ENCODE data around the gene HDHD5.

The HDHD5 gene

DNA sequence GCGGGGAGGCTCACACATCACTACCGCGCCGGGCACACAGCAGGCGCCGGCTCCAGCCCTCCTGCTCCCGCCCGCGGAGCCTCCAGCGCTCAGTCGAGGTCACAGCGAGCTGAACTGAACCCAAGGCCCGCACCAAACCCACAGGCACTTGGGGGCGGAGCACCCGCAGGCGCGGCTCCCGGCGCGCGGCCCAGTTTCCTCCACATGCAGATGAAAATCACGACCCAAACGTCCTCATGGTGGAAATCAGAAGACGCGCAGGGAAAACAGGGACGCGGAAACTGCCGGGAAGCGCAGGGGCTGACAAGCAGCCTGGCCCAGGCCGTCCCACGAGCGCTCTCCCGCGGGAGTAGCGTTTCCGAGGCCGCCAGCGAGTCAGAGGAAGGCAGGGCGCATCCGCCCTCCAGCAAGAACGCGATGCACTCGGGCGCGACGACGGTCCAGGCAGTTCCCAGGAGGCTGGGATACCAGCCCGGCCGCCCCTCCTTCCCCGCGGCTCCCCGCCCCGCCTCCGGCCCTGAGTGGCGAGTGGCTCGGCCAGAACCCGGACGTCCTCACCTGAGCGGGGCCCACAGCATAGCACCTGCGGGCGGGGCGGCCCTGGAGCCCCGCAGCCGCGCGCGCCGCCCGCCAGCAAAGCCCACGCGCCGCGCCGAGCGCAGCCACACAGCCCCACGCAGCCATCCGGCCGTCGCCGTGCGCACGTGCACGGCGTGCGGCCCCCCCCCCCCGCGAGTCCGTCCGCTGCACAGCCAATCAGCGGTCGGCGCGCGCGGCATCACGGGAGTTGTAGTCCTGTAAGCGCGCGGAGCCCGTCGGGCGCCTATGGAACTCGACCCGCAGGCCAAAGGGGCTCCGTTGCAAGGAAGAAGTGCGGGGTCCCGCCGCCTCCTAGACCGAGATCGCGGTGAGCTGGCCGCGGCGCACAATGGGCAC, at the start of gene HDHD5:
Gene HDHD5 (minus strand): TSS at position 710 of the 936 bp plus-strand sequence. CDS start 26 bp downstream, at position 684.
- TF ChIP-seq TAF1 (IDR thresholded peaks at IDR 0.05; ENCODE audit: low read depth) (peak; percentile 84), YY1 (IDR thresholded peaks at IDR 0.05; ENCODE audit: low read depth) (no peak), FOXM1 (IDR thresholded peaks at IDR 0.05; ENCODE audit: borderline replicate concordance, low read depth) (no peak)
- TF ChIP-seq, protein P1, sequence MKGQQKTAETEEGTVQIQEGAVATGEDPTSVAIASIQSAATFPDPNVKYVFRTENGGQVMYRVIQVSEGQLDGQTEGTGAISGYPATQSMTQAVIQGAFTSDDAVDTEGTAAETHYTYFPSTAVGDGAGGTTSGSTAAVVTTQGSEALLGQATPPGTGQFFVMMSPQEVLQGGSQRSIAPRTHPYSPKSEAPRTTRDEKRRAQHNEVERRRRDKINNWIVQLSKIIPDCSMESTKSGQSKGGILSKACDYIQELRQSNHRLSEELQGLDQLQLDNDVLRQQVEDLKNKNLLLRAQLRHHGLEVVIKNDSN (IDR thresholded peaks at IDR 0.05), result peak; percentile 67
- TF ChIP-seq, protein P2, sequence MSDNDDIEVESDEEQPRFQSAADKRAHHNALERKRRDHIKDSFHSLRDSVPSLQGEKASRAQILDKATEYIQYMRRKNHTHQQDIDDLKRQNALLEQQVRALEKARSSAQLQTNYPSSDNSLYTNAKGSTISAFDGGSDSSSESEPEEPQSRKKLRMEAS (IDR thresholded peaks at IDR 0.05), result peak; percentile 81

DNA sequence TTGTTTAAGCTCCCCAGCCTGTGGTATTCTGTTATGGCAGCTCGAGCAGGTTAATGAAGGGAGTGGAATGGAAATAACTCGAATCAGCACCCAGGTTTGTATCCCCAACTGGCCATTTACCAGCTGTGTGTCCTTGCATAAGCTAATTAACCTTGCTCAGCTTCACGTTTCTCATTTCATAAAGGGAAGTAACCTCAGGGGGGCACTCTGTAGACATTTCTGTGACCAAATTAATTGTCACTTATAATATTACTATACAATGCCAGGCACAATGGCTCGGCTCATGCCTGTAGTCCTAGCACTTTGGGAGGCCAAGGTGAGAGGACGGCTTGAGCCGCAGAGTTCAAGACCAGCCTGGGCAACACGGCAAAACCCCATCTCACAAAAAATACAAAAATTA, 46.4 kb upstream of the HDHD5 start:
- TF ChIP-seq, protein P1 (IDR thresholded peaks at IDR 0.05), result no peak
- no peak for TF ChIP-seq TCF12 (IDR thresholded peaks at IDR 0.05; ENCODE audit: low read depth)
- TF ChIP-seq RAD21 (IDR thresholded peaks at IDR 0.05; ENCODE audit: low read depth), result 0 out of 2 replicates have a peak, but pooled peaks have one; percentile 1
- TF ChIP-seq EP300 (IDR thresholded peaks at IDR 0.05; ENCODE audit: borderline replicate concordance), result no peak
- TF ChIP-seq, protein P2 (IDR thresholded peaks at IDR 0.05), result no peak

DNA sequence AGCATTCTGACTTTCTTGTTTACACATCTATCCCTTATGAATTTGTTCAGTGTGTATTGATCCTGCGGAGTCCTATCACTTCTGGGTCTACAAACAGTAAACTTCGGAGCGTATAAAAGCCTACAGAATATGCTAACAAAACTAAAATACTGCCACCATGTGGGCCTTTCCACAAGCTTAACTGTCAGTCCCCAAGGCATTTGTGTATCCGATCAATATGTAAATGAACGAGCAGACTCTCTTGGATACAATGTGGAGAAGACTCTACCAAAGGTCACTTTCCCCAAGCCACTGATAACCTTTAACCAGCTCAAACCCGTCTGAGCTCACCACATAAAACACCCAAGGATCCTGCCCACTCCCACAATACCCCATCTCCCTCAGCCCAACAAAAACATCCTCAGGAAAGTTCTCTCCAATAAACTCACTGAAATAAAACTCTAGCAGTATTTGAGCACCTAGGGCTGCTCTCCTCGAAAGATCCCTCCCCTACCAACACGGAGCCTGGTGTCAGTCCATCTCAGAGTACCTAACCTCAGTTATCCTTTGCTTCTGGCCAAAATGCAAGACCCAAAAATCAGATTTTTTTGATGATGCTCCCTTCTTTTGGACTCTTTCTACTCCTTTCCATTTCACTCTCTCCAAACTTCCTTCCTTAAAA, 42.3 kb upstream of the HDHD5 start:
- TF ChIP-seq CEBPB (IDR thresholded peaks at IDR 0.05) (no peak), NFIC (IDR thresholded peaks at IDR 0.05) (no peak), CREB1 (IDR thresholded peaks at IDR 0.05; ENCODE audit: low read depth) (no peak), RAD21 (IDR thresholded peaks at IDR 0.05; ENCODE audit: low read depth) (no peak), TAF1 (IDR thresholded peaks at IDR 0.05; ENCODE audit: low read depth) (no peak), YY1 (IDR thresholded peaks at IDR 0.05; ENCODE audit: low read depth) (no peak), EGR1 (IDR thresholded peaks at IDR 0.05) (no peak), TCF12 (IDR thresholded peaks at IDR 0.05; ENCODE audit: low read depth) (no peak), FOXM1 (IDR thresholded peaks at IDR 0.05; ENCODE audit: borderline replicate concordance, low read depth) (no peak), ZBTB7A (IDR thresholded peaks at IDR 0.05; ENCODE audit: low read depth) (no peak)
- TF ChIP-seq, protein P1 (IDR thresholded peaks at IDR 0.05), result no peak
- TF ChIP-seq, protein P3, sequence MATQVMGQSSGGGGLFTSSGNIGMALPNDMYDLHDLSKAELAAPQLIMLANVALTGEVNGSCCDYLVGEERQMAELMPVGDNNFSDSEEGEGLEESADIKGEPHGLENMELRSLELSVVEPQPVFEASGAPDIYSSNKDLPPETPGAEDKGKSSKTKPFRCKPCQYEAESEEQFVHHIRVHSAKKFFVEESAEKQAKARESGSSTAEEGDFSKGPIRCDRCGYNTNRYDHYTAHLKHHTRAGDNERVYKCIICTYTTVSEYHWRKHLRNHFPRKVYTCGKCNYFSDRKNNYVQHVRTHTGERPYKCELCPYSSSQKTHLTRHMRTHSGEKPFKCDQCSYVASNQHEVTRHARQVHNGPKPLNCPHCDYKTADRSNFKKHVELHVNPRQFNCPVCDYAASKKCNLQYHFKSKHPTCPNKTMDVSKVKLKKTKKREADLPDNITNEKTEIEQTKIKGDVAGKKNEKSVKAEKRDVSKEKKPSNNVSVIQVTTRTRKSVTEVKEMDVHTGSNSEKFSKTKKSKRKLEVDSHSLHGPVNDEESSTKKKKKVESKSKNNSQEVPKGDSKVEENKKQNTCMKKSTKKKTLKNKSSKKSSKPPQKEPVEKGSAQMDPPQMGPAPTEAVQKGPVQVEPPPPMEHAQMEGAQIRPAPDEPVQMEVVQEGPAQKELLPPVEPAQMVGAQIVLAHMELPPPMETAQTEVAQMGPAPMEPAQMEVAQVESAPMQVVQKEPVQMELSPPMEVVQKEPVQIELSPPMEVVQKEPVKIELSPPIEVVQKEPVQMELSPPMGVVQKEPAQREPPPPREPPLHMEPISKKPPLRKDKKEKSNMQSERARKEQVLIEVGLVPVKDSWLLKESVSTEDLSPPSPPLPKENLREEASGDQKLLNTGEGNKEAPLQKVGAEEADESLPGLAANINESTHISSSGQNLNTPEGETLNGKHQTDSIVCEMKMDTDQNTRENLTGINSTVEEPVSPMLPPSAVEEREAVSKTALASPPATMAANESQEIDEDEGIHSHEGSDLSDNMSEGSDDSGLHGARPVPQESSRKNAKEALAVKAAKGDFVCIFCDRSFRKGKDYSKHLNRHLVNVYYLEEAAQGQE (IDR thresholded peaks at IDR 0.05; ENCODE audit: low read depth), result no peak
- TF ChIP-seq, protein P2 (IDR thresholded peaks at IDR 0.05), result no peak

DNA sequence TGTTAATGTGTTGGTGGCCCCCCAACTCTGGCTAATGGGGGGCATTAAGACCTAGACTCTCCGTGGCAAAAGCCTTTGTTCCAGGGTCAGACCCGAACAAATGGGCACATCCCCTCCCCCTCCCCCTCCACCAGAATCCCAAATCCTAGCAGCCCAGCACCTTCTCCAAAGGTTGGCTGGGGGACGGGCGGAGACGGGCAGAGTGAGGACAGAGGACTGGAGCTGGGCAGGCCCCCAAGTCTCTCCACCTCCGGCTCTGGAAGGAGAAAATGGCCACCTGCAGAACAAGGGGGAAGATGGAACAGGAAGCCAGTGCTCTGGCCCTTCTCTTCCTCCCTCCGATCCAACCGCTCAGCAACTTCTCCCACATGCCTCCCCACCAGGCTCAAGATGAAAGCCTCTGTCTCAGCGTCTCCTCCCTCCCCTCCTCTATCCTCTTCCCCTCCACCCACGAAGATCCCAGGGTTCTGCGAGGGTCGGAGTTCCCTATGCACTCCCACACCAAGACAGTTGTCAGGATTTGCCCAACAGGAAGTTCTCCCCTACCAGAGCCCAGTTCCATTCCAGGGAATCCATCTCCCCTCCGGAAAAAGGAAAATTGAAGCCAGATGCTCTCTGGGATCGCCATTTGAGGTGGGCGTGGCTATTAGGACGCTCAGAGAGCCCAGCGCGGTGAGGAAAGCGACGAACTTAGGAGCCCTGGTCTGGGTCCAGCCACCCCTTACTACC, 40.1 kb upstream of the HDHD5 start:
- TF ChIP-seq EP300 (IDR thresholded peaks at IDR 0.05; ENCODE audit: borderline replicate concordance) (no peak), ZBTB7A (IDR thresholded peaks at IDR 0.05; ENCODE audit: low read depth) (no peak), TEAD4 (IDR thresholded peaks at IDR 0.05) (no peak), TCF12 (IDR thresholded peaks at IDR 0.05; ENCODE audit: low read depth) (no peak), RAD21 (IDR thresholded peaks at IDR 0.05; ENCODE audit: low read depth) (no peak), EGR1 (IDR thresholded peaks at IDR 0.05) (no peak), FOXM1 (IDR thresholded peaks at IDR 0.05; ENCODE audit: borderline replicate concordance, low read depth) (no peak)
- TF ChIP-seq, protein P2 (IDR thresholded peaks at IDR 0.05), result no peak
- TF ChIP-seq, protein P3 (IDR thresholded peaks at IDR 0.05; ENCODE audit: low read depth), result no peak
- TF ChIP-seq, protein P1 (IDR thresholded peaks at IDR 0.05), result no peak

All from Ishikawa (cell line).